GM15510 (cell line): ENCODE measurements around the gene MAP4K1.
A peak's percentile ranks its signal among the peaks of the same experiment; 100 is the strongest.

Experiments used
- POLR2A ChIP-seq: IDR thresholded peaks from 3 replicates; pipeline ENCODE4 v1.6.1; 2011; ENCODE audit warnings: borderline replicate concordance; ENCODE audit not compliant: insufficient read length; ENCODE audit errors: extremely low read depth

Gene MAP4K1

GRCh38 chr19:38617764-38618589, at the start of gene MAP4K1:
TSS of gene MAP4K1 (minus strand) at chr19:38617953. CDS start at chr19:38617895, 58 bp downstream.
- peak; percentile 70 for TF ChIP-seq POLR2A

DNA sequence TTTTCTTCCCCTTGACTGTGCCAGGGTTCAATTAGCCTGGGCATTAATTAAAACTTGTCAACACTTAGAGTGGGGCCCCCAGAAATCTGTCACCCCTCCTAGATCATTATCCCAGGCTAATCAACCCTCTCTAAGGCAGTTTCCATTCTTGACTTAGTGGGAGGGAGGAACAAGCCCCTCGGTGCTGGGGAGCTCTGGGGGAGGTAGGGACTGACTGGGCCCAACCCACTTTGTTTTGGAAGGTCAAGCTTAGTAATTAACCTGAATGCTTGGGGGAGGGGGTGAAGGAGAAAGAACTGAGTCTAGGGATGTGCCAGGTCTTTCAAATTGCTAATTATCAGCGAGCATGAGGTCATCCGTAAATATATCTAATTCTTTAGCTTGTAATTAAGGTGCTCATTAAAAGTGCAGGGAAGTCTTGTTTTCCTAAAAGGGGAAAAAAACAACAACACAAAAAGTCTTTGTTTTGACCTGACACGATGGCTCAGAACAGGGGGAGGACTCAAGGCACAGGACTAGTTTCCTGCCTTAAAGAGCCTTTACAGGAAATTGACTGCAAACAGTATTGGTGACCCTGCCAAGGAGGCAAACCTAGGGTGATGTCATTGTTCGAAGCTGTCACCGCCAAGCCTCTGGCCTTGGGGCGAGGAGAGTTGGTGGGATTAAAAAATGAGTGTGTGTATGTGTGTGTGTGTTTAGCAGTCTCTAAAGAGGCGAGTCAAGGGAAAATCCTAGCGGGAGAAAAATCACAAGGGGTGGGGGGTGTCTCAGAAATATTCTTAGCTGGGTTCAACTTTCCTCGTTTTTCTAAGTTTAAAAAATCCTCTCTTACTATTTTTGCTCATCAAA, 49.1 kb upstream of the MAP4K1 start:
- TF ChIP-seq POLR2A, result no peak

- TF ChIP-seq POLR2A, result no peak
These were observed 48.4 kb upstream of the MAP4K1 start for GRCh38 chr19:38665950-38666662.

DNA sequence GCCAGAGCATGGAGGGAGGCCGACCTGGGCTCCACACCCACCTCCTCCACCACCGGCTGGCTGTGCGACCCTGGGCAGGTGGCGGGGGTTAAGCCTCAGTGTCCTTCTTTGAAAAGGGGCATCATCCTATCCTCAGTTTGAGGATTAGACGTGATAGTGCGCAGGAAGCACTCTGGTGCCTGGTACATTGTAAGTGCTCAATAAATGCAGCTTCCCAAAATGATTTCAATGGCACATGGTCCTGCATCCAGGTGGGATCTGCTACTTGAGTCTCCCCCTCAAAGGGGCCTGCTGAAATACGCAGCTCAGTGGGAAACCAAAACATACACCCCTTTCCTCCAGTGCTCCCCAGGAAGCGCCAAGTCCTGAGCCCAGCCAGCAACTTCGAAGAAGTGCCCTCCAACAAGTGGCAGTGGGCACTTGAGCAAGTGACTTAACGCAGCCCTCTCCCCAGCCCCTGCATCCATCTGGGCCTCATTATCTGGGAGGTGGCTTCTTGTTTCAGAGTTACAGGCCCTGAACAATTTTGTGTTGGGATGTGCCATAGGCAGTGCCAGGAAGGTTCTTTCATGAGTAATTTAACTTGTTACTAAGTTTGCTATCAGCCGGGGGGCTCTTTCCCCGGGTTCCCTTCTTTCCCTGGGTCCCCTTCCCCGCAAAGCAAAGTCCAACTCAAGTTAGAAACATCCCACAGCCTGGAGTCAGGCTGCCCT, 47.6 kb upstream of the MAP4K1 start:
- no peak for TF ChIP-seq POLR2A

GRCh38 chr19:38664503-38665211, 46.9 kb upstream of the MAP4K1 start:
- TF ChIP-seq POLR2A, result no peak

DNA sequence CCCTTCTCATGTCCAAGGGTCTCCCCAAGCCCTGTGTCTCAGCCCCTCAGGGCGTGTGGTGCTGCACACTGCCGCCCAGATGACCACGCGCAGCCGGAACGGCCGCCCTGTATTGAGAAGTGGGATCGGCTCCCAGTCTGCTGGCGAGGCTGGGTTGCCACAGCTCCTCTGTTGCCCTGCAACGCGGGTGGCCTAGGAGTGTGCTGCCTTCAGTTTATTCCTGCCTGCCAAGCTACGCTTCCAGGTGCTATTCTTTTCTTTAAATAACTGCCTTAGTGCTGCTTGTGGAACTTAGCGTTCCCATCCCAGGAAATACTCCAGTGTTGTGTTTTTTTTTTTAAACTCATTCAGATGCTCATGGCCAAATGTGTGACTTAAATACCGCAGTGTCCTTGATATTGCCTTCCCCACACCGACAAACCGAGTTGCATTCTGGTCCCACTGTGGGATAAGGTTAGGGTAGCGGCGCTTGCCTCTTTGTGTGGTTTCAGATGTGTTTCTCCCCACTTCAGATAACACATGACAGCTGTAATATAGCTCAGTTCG, 46.3 kb upstream of the MAP4K1 start:
- TF ChIP-seq POLR2A, result no peak

GRCh38 chr19:38663156-38663651, 45.5 kb upstream of the MAP4K1 start:
- TF ChIP-seq POLR2A, result no peak

DNA sequence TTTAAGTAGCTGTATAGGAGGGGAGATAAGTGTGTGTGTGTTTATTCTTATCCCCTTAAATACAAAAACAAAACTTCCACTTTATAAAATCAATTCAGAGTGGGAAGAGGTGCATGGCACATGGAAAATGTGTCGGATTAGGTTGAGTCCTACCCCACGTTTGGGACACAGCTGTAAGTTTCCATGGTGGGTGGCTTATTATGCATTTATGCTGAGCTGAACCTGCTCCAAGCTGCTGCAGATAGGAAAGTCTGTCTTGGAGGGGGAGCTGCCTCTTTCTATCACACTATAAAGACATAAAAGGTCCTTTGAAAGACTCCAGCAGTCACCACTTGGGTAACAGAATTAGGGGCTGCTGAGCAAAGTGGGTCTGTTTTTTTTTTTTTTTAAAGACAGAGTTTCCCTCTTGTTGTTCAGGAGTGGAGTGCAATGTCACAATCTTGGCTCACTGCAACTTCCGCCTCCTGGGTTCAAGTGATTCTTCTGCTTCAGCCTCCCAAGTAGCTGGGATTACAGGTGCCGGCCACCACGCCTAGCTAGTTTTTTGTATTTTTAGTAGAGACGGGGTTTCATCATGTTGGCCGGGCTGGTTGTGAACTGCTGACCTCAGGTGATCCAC, 44.9 kb upstream of the MAP4K1 start:
- no peak for TF ChIP-seq POLR2A

GRCh38 chr19:38661996-38662395, 44.2 kb upstream of the MAP4K1 start:
- no peak for TF ChIP-seq POLR2A

- no peak for TF ChIP-seq POLR2A
These were observed 43.4 kb upstream of the MAP4K1 start for GRCh38 chr19:38661136-38661535.

DNA sequence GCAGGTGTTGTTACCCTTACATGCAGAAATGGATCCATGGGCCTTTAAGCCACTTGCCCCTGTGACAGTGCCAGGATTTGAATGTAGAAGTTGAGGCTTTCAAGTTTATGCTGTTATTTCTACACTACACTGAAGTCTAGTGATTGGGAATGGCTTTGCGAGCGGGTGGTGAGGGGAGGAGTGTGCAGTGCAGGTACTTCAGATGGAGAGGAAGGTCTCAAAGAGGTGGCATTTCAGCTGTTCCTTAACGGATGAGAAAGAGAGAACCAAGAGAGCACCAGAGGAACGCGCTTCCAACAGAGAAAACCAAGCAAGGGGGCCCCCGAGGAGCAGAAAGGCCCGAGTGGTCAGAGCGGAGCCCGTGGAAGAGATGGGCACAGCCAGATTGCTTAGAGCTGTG, 43.0 kb upstream of the MAP4K1 start:
- TF ChIP-seq POLR2A, result no peak

DNA sequence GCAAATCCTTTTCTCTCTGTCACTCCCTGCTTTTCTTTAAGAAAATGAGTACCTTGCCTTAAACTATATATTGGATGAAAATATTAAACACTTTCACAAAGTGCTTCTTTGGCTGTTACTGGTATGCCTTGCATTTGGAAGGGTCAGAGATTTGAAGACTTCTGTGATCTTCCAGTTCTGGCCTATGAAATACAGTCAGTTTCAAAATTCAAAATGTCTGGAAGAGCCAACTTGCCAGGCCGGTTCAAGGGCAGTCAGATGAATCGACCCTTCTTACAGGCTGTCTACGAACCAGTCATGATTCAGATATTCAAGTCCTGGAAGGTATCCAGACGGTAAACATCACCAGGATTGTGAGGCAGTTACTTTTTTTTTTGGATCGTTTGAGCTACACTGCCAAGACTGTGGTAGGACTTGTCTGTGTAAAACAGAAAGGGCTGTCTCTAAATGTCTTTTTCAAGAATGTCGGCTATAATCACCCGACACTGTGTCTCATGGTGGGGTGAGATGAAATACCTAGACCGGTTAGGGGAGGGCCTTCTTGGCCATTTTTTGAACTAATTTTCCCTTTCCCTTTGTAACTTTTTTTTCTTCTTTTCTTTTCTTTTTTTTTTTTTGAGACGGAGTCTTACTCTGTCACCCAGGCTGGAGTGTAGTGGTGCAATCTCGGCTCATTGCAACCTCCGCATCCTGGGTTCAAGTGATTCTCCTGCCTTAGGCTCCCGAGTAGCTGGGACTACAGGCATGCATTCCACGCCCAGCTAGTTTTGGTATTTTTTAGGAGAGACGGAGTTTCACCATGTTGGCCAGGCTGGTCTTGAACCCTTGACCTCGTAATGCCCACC, 40.9 kb upstream of the MAP4K1 start:
- no peak for TF ChIP-seq POLR2A
